K562 (cell line): ENCODE results near the gene NXF1. TPM values are rescaled to one million over a fixed set of nuclear protein-coding genes. Genes with fewer than 3 reads are reported as not detected.
A peak's percentile ranks its signal among the peaks of the same experiment; 100 is the strongest.

Source experiments
- CBFA2T2 ChIP-seq: fragments of 450-650 bp; conservative IDR thresholded peaks from 2 replicates; pipeline ENCODE4 v1.6.1; 2017; ENCODE audit warnings: mild to moderate bottlenecking
- CHCHD3 ChIP-seq: fragments of 250-450 bp; sonication (Bioruptor Pico); IDR thresholded peaks from 2 replicates; pipeline ENCODE4 v2.1.2; 2022; ENCODE audit warnings: mild to moderate bottlenecking
- CHD2 ChIP-seq: IDR thresholded peaks from 2 replicates; pipeline ENCODE4 v1.6.1; 2011; ENCODE audit warnings: low read depth, low read length
- ERF ChIP-seq: fragments of 450-650 bp; formaldehyde crosslinking; IDR thresholded peaks from 2 replicates; pipeline ENCODE4 v1.4.0; 2020; ENCODE audit warnings: mild to moderate bottlenecking, mixed read lengths
- ESRRB ChIP-seq: fragments of 250-450 bp; sonication (Bioruptor Pico); IDR thresholded peaks from 2 replicates; pipeline ENCODE4 v1.5.0; 2020; ENCODE audit warnings: mild to moderate bottlenecking, moderate library complexity, borderline replicate concordance
- FOS ChIP-seq: IDR thresholded peaks from 3 replicates; pipeline ENCODE4 v1.6.1; 2011; ENCODE audit not compliant: insufficient read length; ENCODE audit errors: extremely low read depth
- GABPB2 ChIP-seq: fragments of 250-450 bp; sonication (Bioruptor Pico); conservative IDR thresholded peaks from 2 replicates; pipeline ENCODE4 v1.5.1; 2021; ENCODE audit warnings: mild to moderate bottlenecking
- HDGF ChIP-seq: fragments of 450-650 bp; IDR thresholded peaks from 2 replicates; pipeline ENCODE4 v1.6.1; 2016
- JUNB ChIP-seq: fragments of 450-650 bp; formaldehyde crosslinking; conservative IDR thresholded peaks from 2 replicates; pipeline ENCODE4 v1.4.0; 2020; ENCODE audit warnings: mild to moderate bottlenecking
- PHB2 ChIP-seq: fragments of 450-650 bp; IDR thresholded peaks from 2 replicates; pipeline ENCODE4 v1.6.1; 2017; ENCODE audit warnings: low read depth
- PHTF2 ChIP-seq: fragments of 250-450 bp; sonication (Bioruptor Pico); IDR thresholded peaks from 2 replicates; pipeline ENCODE4 v1.5.0; 2021; ENCODE audit warnings: mild to moderate bottlenecking
- POLR2AphosphoS5 ChIP-seq: IDR thresholded peaks from 2 replicates; pipeline ENCODE4 v1.6.1; 2011; ENCODE audit warnings: mild to moderate bottlenecking, low read depth, low read length, moderate library complexity; ENCODE audit not compliant: control insufficient read depth, insufficient read depth
- RCOR1 ChIP-seq, 2 experiments: IDR thresholded peaks; 2 replicates each; pipeline ENCODE4 v1.6.1; 2012; ENCODE audit warnings: low read depth in 2 of 2, low read length in 2 of 2, borderline replicate concordance in 1 of 2, improper control_type of control experiment in 1 of 2
- SMAD1 ChIP-seq: fragments of 150-350 bp; IDR thresholded peaks from 2 replicates; pipeline ENCODE4 v1.6.1; 2014; ENCODE audit warnings: low read length, low read depth; ENCODE audit not compliant: partially characterized antibody
- SMAD3 ChIP-seq: fragments of 450-650 bp; formaldehyde crosslinking; conservative IDR thresholded peaks from 2 replicates; pipeline ENCODE4 v1.4.0; 2020; ENCODE audit warnings: mild to moderate bottlenecking
- SP1 ChIP-seq: sonication (generic); formaldehyde crosslinking; IDR thresholded peaks from 2 replicates; pipeline ENCODE4 v1.8.1; 2022; ENCODE audit warnings: mild to moderate bottlenecking, missing genetic modification reagents
- TCF3 ChIP-seq: sonication (generic); formaldehyde crosslinking; IDR thresholded peaks from 2 replicates; pipeline ENCODE4 v1.4.0; 2020; ENCODE audit warnings: mild to moderate bottlenecking, missing genetic modification reagents
- TCFL5 ChIP-seq: fragments of 250-450 bp; sonication (Bioruptor Pico); conservative IDR thresholded peaks from 2 replicates; pipeline ENCODE4 v1.6.1; 2021; ENCODE audit warnings: mild to moderate bottlenecking, moderate library complexity, matching md5 sums
- TEAD2 ChIP-seq: fragments of 450-650 bp; IDR thresholded peaks from 2 replicates; pipeline ENCODE4 v1.6.1; 2016; ENCODE audit warnings: missing genetic modification characterization, control low read depth, missing compliant biosample characterization
- ZFP36 ChIP-seq: fragments of 150-350 bp; IDR thresholded peaks from 2 replicates; pipeline ENCODE4 v1.6.1; 2018; ENCODE audit warnings: low read length, low read depth; ENCODE audit not compliant: partially characterized antibody
- ZNF217 ChIP-seq: sonication (generic); formaldehyde crosslinking; IDR thresholded peaks from 2 replicates; pipeline ENCODE4 v1.8.0; 2022; ENCODE audit warnings: mild to moderate bottlenecking, missing genetic modification reagents
- ZNF316 ChIP-seq: fragments of 450-650 bp; IDR thresholded peaks from 2 replicates; pipeline ENCODE4 v1.6.1; 2016
- ZNF444 ChIP-seq: fragments of 250-450 bp; sonication (Bioruptor Pico); IDR thresholded peaks from 2 replicates; pipeline ENCODE4 v1.4.0; 2020; ENCODE audit warnings: mild to moderate bottlenecking, moderate library complexity
- ZNF76 ChIP-seq: fragments of 250-450 bp; sonication (Bioruptor Pico); IDR thresholded peaks from 2 replicates; pipeline ENCODE4 v1.4.0; 2020; ENCODE audit warnings: mild to moderate bottlenecking, moderate library complexity, borderline replicate concordance
- ZNF780A ChIP-seq: fragments of 250-450 bp; sonication (Bioruptor Pico); IDR thresholded peaks from 2 replicates; pipeline ENCODE4 v1.5.0; 2021; ENCODE audit warnings: mild to moderate bottlenecking
- polyA plus RNA-seq, 8 experiments: library from polyadenylated mRNA; depleted of rRNA in 4 of 8; stranded (reverse) in 5 of 8; unstranded in 3 of 8; fragments of >200 nt; fragmentation: Nextera tagmentation in 2 of 8; fragmentation: Illumina TruSeq in 1 of 8; extraction: Ambion mirVana in 2 of 8; extraction: Trizol in 1 of 8; gene quantifications; 2 replicates each; pipeline versions ENCODE4 v1.2.1 to v1.2.3, GENCODE V29; 2011 to 2014; ENCODE audit warnings: inconsistent platforms in 1 of 8, missing spikeins in 1 of 8
- total RNA-seq, 7 experiments: library from RNA; depleted of rRNA in 6 of 7; stranded (reverse); fragments of >200 nt in 6 of 7; fragmentation: Illumina TruSeq in 2 of 7; extraction: Trizol in 2 of 7; gene quantifications; 2 replicates each; pipeline versions ENCODE4 v1.2.1 to v1.2.3, GENCODE V29; 2011 to 2021; ENCODE audit warnings: low replicate concordance in 1 of 7
- TF ChIP-seq, protein P1 (sequence below): sonication (generic); formaldehyde crosslinking; IDR thresholded peaks from 2 replicates; pipeline ENCODE4 v1.8.0; 2022; ENCODE audit warnings: missing genetic modification reagents, mild to moderate bottlenecking, borderline replicate concordance
- TF ChIP-seq, protein P2 (sequence below): sonication (generic); formaldehyde crosslinking; IDR thresholded peaks from 2 replicates; pipeline ENCODE4 v1.8.1; 2023; ENCODE audit warnings: mild to moderate bottlenecking, missing genetic modification reagents, moderate library complexity

Gene NXF1
- total and polyA plus RNA-seq, 9 of the 15 experiments (the other 6 are each of a cell fraction or from before 2014, with no cell fraction given) = 18.1 to 98.3 (median 35.8) TPM

GRCh38 chr11:62787005-62787759, 18.1 kb downstream of the NXF1 start, which contains the start of gene TMEM179B (continued):
- TF ChIP-seq POLR2AphosphoS5 (peak; percentile 88), FOS (no peak), ZNF444 (no peak), SMAD3 (CRISPR knock-in tag) (0 out of 2 replicates have a peak, but pooled peaks have one; percentile 10), ZNF780A (no peak), RCOR1 (IDR thresholded peaks at IDR 0.05; ENCODE audit: borderline replicate concordance in 1 of 2, low read depth in 2 of 2, low read length in 2 of 2) (no peak), CBFA2T2 (no peak), ZNF316 (peak; percentile 45; the same call in 1 of the 2 replicates), CHD2 (peak; percentile 3; the same call in 1 of the 2 replicates), TCF3 (peak; percentile 58; the same call in 1 of the 2 replicates), PHB2 (no peak), CHCHD3 (CRISPR knock-in tag) (no peak), SMAD1 (no peak), SP1 (CRISPR knock-in tag) (peak; percentile 97), GABPB2 (no peak), ESRRB (no peak), TCFL5 (CRISPR knock-in tag) (no peak), PHTF2 (CRISPR knock-in tag) (peak; percentile 76; the same call in 1 of the 2 replicates), ERF (CRISPR knock-in tag) (peak; percentile 78; the same call in 1 of the 2 replicates), JUNB (CRISPR knock-in tag) (no peak), HDGF (no peak), ZNF76 (CRISPR knock-in tag) (no peak), ZNF217 (no peak), ZFP36 (no peak), TEAD2 (tag) (no peak)
- TF ChIP-seq, protein P1, sequence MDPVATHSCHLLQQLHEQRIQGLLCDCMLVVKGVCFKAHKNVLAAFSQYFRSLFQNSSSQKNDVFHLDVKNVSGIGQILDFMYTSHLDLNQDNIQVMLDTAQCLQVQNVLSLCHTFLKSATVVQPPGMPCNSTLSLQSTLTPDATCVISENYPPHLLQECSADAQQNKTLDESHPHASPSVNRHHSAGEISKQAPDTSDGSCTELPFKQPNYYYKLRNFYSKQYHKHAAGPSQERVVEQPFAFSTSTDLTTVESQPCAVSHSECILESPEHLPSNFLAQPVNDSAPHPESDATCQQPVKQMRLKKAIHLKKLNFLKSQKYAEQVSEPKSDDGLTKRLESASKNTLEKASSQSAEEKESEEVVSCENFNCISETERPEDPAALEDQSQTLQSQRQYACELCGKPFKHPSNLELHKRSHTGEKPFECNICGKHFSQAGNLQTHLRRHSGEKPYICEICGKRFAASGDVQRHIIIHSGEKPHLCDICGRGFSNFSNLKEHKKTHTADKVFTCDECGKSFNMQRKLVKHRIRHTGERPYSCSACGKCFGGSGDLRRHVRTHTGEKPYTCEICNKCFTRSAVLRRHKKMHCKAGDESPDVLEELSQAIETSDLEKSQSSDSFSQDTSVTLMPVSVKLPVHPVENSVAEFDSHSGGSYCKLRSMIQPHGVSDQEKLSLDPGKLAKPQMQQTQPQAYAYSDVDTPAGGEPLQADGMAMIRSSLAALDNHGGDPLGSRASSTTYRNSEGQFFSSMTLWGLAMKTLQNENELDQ (CRISPR knock-in tag) = no peak
- TF ChIP-seq, protein P2, sequence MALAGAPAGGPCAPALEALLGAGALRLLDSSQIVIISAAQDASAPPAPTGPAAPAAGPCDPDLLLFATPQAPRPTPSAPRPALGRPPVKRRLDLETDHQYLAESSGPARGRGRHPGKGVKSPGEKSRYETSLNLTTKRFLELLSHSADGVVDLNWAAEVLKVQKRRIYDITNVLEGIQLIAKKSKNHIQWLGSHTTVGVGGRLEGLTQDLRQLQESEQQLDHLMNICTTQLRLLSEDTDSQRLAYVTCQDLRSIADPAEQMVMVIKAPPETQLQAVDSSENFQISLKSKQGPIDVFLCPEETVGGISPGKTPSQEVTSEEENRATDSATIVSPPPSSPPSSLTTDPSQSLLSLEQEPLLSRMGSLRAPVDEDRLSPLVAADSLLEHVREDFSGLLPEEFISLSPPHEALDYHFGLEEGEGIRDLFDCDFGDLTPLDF = peak; percentile 79
